T-cell (primary cell): ENCODE measurements around the gene BRCC3. TPM values are rescaled to one million over a fixed set of nuclear protein-coding genes. Genes with fewer than 3 reads are reported as not detected.
A peak's percentile ranks its signal among the peaks of the same experiment; 100 is the strongest.

Source experiments
- ATAC-seq, 4 experiments: fragments of 200-7000 bp in 3 of 4; fragments of 150-1000 bp in 1 of 4; cut with Tn5 transposase; replicated peaks in 1 of 4; 1 replicate in 3 of 4; 2 replicates in 1 of 4; pipeline ENCODE4 v1.10.0; 2021; ENCODE audit warnings: moderate library complexity in 3 of 4, mild to moderate bottlenecking in 2 of 4, moderate number of reproducible peaks in 1 of 4
- CTCF ChIA-PET, 2 donors: fragments of 300-600 bp; sonication (Branson Sonifier 250); formaldehyde crosslinking; loops; one replicate each; lab custom pipeline; 2022; ENCODE audit warnings: antibody characterized with exemption in 2 of 2; lab: Charles Lee
- POLR2A ChIA-PET, 2 donors: fragments of 300-600 bp; sonication (Branson Sonifier 250); formaldehyde crosslinking; loops; one replicate each; lab custom pipeline; 2022; ENCODE audit warnings: antibody characterized with exemption in 2 of 2; lab: Charles Lee
- DNase-seq, 35 experiments: peaks; one replicate each; pipeline versions ENCODE4 v3.0.0 to v3.0.0-alpha.2; 2013 to 2023
- H3K27ac ChIP-seq: one replicate; pipeline ENCODE4 v1.5.1; 2013; ENCODE audit warnings: low read length
- H3K27me3 ChIP-seq, 2 experiments: replicated peaks in 1 of 2; 1 replicate in 1 of 2; 2 replicates in 1 of 2; pipeline versions ENCODE4 v1.6.1 to v1.7.0; 2013; ENCODE audit warnings: low read length in 1 of 2, mixed read lengths in 1 of 2; ENCODE audit not compliant: control insufficient read depth in 2 of 2, insufficient read depth in 2 of 2; ENCODE audit errors: extremely low read depth in 1 of 2
- H3K36me3 ChIP-seq, 2 donors: 1 replicate in 1 of 2; 2 replicates in 1 of 2; pipeline versions ENCODE4 v1.6.1 to v1.7.0; 2013; ENCODE audit warnings: low read length in 1 of 2; ENCODE audit not compliant: control insufficient read depth in 2 of 2, insufficient read depth in 1 of 2; ENCODE audit errors: extremely low read depth in 1 of 2
- H3K4me1 ChIP-seq, 2 experiments: 1 replicate in 1 of 2; 2 replicates in 1 of 2; pipeline versions ENCODE4 v1.6.1 to v1.7.0; 2013; ENCODE audit warnings: low read length in 2 of 2, mixed read lengths in 1 of 2; ENCODE audit not compliant: insufficient read depth in 2 of 2, control insufficient read depth in 1 of 2; ENCODE audit errors: extremely low read depth in 1 of 2
- H3K4me3 ChIP-seq, 2 donors: 1 replicate in 1 of 2; 2 replicates in 1 of 2; pipeline versions ENCODE4 v1.5.1 to v1.7.0; 2013; ENCODE audit warnings: mild to moderate bottlenecking in 2 of 2, low read length in 1 of 2, moderate library complexity in 1 of 2; ENCODE audit not compliant: control insufficient read depth in 1 of 2; ENCODE audit errors: extremely low read depth in 1 of 2
- H3K9me3 ChIP-seq: 2 replicates; pipeline ENCODE4 v1.7.0; 2013
- H3K27ac Mint-ChIP-seq, 2 donors: one replicate each; pipeline ENCODE4 v1.8.0; 2020 to 2021; ENCODE audit warnings: mild to moderate bottlenecking in 2 of 2, mixed read lengths in 2 of 2
- H3K27me3 Mint-ChIP-seq, 2 donors: one replicate each; pipeline ENCODE4 v1.8.0; 2021 to 2022; ENCODE audit warnings: mixed read lengths in 2 of 2
- H3K36me3 Mint-ChIP-seq: one replicate; pipeline ENCODE4 v1.8.0; 2021; ENCODE audit warnings: mixed read lengths
- H3K4me1 Mint-ChIP-seq, 3 donors: one replicate each; pipeline ENCODE4 v1.8.0; 2020 to 2022; ENCODE audit warnings: mixed read lengths in 3 of 3, mild to moderate bottlenecking in 1 of 3
- H3K4me3 Mint-ChIP-seq, 3 donors: one replicate each; pipeline ENCODE4 v1.8.0; 2020 to 2022; ENCODE audit warnings: mild to moderate bottlenecking in 3 of 3, mixed read lengths in 3 of 3, moderate library complexity in 3 of 3
- H3K9me3 Mint-ChIP-seq, 3 donors: one replicate each; pipeline ENCODE4 v1.8.0; 2020 to 2022; ENCODE audit warnings: mixed read lengths in 3 of 3
- WGBS: methylation state at CpG from one replicate; pipeline ENCODE4 v1.1.5; 2013; ENCODE audit warnings: missing lambda C conversion rate; ENCODE audit not compliant: insufficient coverage; 5-methylcytosine and 5-hydroxymethylcytosine counted together
- total RNA-seq, 35 experiments: library from RNA in 6 of 35; stranded (reverse) in 6 of 35; fragments of 120-200 nt in 1 of 35; gene quantifications; one replicate each; pipeline versions ENCODE4 v1.2.1 to v1.2.4 and lab custom pipeline; 2013 to 2026

The BRCC3 gene
- total RNA-seq (10 to 100 TPM; 14.2 to 17.7 (median 17.0) TPM), total RNA-seq (lab: John Stamatoyannopoulos, UW) (6.9 to 42.2 (median 18.4) reads per million in 29 experiments)
- 16.2 TPM for total RNA-seq (2013)

- peak within 1 kb of the TSS; percentile 81 to 89 (median 87) for H3K4me3 Mint-ChIP-seq
Observed at GRCh38 chrX:155070975-155071693, at the start of gene BRCC3, which contains the start of the genes CMC4 and MTCP1. Gene BRCC3, plus strand, starts transcription at chrX:155071508. Its CDS starts 20 bp downstream, at chrX:155071528. Gene CMC4, minus strand, starts transcription at chrX:155071136. Its CDS starts 7,113 bp downstream, at chrX:155064023. Gene MTCP1, minus strand, starts transcription at chrX:155071136. Its CDS starts 5,126 bp downstream, at chrX:155066010.

GRCh38 chrX:155022585-155022984 lies 48.7 kb upstream of the BRCC3 start, which contains the start of gene F8:
Gene F8, minus strand, starts transcription at chrX:155022723. Its CDS starts 171 bp downstream, at chrX:155022552.
- no peak within 1 kb of the TSS for H3K4me3 ChIP-seq
- H3K27me3 ChIP-seq, result no peaks in the 10 kb centered on the region
- no peaks in the 10 kb centered on the region for H3K36me3 Mint-ChIP-seq
- POLR2A ChIA-PET, result no interaction called here
- no peak within 1 kb of the TSS for H3K27ac Mint-ChIP-seq
- no peak within 1 kb of the TSS for H3K4me3 Mint-ChIP-seq
- H3K27me3 Mint-ChIP-seq, result peaks cover 0 to 11% of the 10 kb centered on the region in 2 donors
- DNase-seq (no peak), ATAC-seq (no peak)
- H3K9me3 ChIP-seq, result no peaks in the 10 kb centered on the region
- peaks cover 2% of the 10 kb centered on the region in 3 donors for H3K4me1 Mint-ChIP-seq
- no peaks in the 10 kb centered on the region for H3K36me3 ChIP-seq
- H3K9me3 Mint-ChIP-seq, result no peaks in the 10 kb centered on the region
- CTCF ChIA-PET, result no interaction called here
- H3K4me1 ChIP-seq, result no peaks in the 10 kb centered on the region
- no CpG with 5 or more reads among the region's 1 CpG for WGBS
- no peak within 1 kb of the TSS for H3K27ac ChIP-seq

More at GRCh38 chrX:155070975-155071693, at the start of gene BRCC3, which contains the start of the genes CMC4 and MTCP1:
- ChIA-PET CTCF (interaction anchor here in 1 of 2 donors (1.0 to 2.0 kb wide), 2 partner anchors 14 to 44 kb away, joined by 4 to 10 read pairs; partner anchors contain the start of gene FUNDC2), POLR2A (interaction anchor here in 1 of 2 donors (1.0 kb wide), 1 partner anchor 44 kb away, joined by 3 read pairs; the partner anchor contains the start of gene FUNDC2)
- peak within 1 kb of the TSS; percentile 78 for H3K27ac ChIP-seq
- peaks cover 0 to 15% of the 10 kb centered on the region in 2 donors for H3K36me3 ChIP-seq
- H3K4me1 ChIP-seq, result peaks cover 5 to 15% of the 10 kb centered on the region in 2 experiments
- no peaks in the 10 kb centered on the region for H3K9me3 ChIP-seq
- ATAC-seq (peak; percentile 81 to 84 (median 84)), DNase-seq (peak; percentile 37 to 79 (median 59))
- Mint-ChIP-seq H3K27ac (peak within 1 kb of the TSS; percentile 87 to 90), H3K9me3 (no peaks in the 10 kb centered on the region), H3K4me1 (peaks cover 32 to 64% (median 54%) of the 10 kb centered on the region in 3 donors), H3K36me3 (peaks cover 17% of the 10 kb centered on the region), H3K27me3 (no peaks in the 10 kb centered on the region)
- H3K4me3 ChIP-seq, result peak within 1 kb of the TSS; percentile 79
- H3K27me3 ChIP-seq, result no peaks in the 10 kb centered on the region
- WGBS, result under 1% methylated on average over 17 of the region's 81 CpGs

- H3K27ac Mint-ChIP-seq, result no peak overlapping the region
- WGBS, result 67% methylated on average over 2 of the region's 6 CpGs
- no peaks in the 10 kb centered on the region for H3K9me3 ChIP-seq
- no peaks in the 10 kb centered on the region for H3K36me3 Mint-ChIP-seq
- CTCF ChIA-PET, result interaction anchor here in 1 of 2 donors (0.6 kb wide), 1 partner anchor 154 kb away, joined by 3 read pairs; no protein-coding TSS in a partner anchor
- peaks cover 15 to 16% (median 16%) of the 10 kb centered on the region in 3 donors for H3K4me1 Mint-ChIP-seq
- peaks cover 0 to 7% of the 10 kb centered on the region in 2 experiments for H3K4me1 ChIP-seq
- H3K4me3 Mint-ChIP-seq, result no peak overlapping the region
- H3K36me3 ChIP-seq, result no peaks in the 10 kb centered on the region
- peaks cover 0 to 11% of the 10 kb centered on the region in 2 donors for H3K27me3 Mint-ChIP-seq
- no peak overlapping the region for H3K4me3 ChIP-seq
- H3K27me3 ChIP-seq, result no peaks in the 10 kb centered on the region
- ATAC-seq, result no peak
- DNase-seq, result no peak
- POLR2A ChIA-PET, result no interaction called here
- no peak overlapping the region for H3K27ac ChIP-seq
- H3K9me3 Mint-ChIP-seq, result no peaks in the 10 kb centered on the region
Observed at GRCh38 chrX:155023907-155024833, 47.1 kb upstream of the BRCC3 start.

GRCh38 chrX:155026420-155026726 lies 44.9 kb upstream of the BRCC3 start:
- no peak for ATAC-seq
- H3K27me3 Mint-ChIP-seq, result peaks cover 0 to 14% of the 10 kb centered on the region in 2 donors
- CTCF ChIA-PET, result interaction anchor here in 1 of 2 donors (0.6 to 1.4 kb wide), 5 partner anchors 8 to 1101 kb away, joined by 3 to 10 read pairs (median 6); partner anchors contain the start of genes CMC4 and MTCP1
- DNase-seq, result no peak
- H3K27ac Mint-ChIP-seq, result peak overlapping the region; percentile 87 to 89
- H3K36me3 ChIP-seq, result no peaks in the 10 kb centered on the region
- peak overlapping the region; percentile 78 to 89 (median 80) for H3K4me3 Mint-ChIP-seq
- H3K4me3 ChIP-seq, result peak overlapping the region in 1 of 2 donors; percentile 37
- peaks cover 23 to 26% (median 25%) of the 10 kb centered on the region in 3 donors for H3K4me1 Mint-ChIP-seq
- peak overlapping the region; percentile 74 for H3K27ac ChIP-seq
- POLR2A ChIA-PET, result interaction anchor here in 1 of 2 donors (0.6 to 1.0 kb wide), 5 partner anchors 11 to 109 kb away, joined by 3 to 6 read pairs (median 3); no protein-coding TSS in a partner anchor
- H3K27me3 ChIP-seq, result no peaks in the 10 kb centered on the region
- no CpG with 5 or more reads among the region's 16 CpGs for WGBS
- no peaks in the 10 kb centered on the region for H3K36me3 Mint-ChIP-seq
- no peaks in the 10 kb centered on the region for H3K9me3 ChIP-seq
- peaks cover 0 to 7% of the 10 kb centered on the region in 2 experiments for H3K4me1 ChIP-seq
- no peaks in the 10 kb centered on the region for H3K9me3 Mint-ChIP-seq

GRCh38 chrX:155026727-155027508 lies 44.4 kb upstream of the BRCC3 start, which contains the start of gene FUNDC2:
Gene FUNDC2, plus strand, starts transcription at chrX:155026844. Its CDS starts 95 bp downstream, at chrX:155026939.
- under 1% methylated on average over 70 of the region's 82 CpGs for WGBS
- H3K36me3 Mint-ChIP-seq, result no peaks in the 10 kb centered on the region

More at GRCh38 chrX:155026727-155027508, 44.4 kb upstream of the BRCC3 start, which contains the start of gene FUNDC2:
- peak within 1 kb of the TSS; percentile 90 to 94 for H3K27ac Mint-ChIP-seq
- POLR2A ChIA-PET, result interaction anchor here in 1 of 2 donors (0.6 to 1.0 kb wide), 5 partner anchors 11 to 109 kb away, joined by 3 to 6 read pairs (median 3); no protein-coding TSS in a partner anchor
- H3K4me1 Mint-ChIP-seq, result peaks cover 23 to 28% (median 27%) of the 10 kb centered on the region in 3 donors
- DNase-seq (peak; percentile 81 to 97 (median 93)), ATAC-seq (peak; percentile 91 to 94 (median 93))
- no peaks in the 10 kb centered on the region for H3K9me3 ChIP-seq
- H3K36me3 ChIP-seq, result no peaks in the 10 kb centered on the region
- H3K27me3 ChIP-seq, result no peaks in the 10 kb centered on the region
- peaks cover 0 to 14% of the 10 kb centered on the region in 2 donors for H3K27me3 Mint-ChIP-seq
- no peaks in the 10 kb centered on the region for H3K9me3 Mint-ChIP-seq
- peak within 1 kb of the TSS; percentile 80 to 89 (median 84) for H3K4me3 Mint-ChIP-seq
- peaks cover 0 to 7% of the 10 kb centered on the region in 2 experiments for H3K4me1 ChIP-seq
- peak within 1 kb of the TSS; percentile 94 for H3K27ac ChIP-seq
- CTCF ChIA-PET, result interaction anchor here in 1 of 2 donors (0.6 to 1.4 kb wide), 6 partner anchors 8 to 1101 kb away, joined by 3 to 10 read pairs (median 5); partner anchors contain the start of genes CMC4 and MTCP1
- peak within 1 kb of the TSS; percentile 60 to 79 for H3K4me3 ChIP-seq
